PFSK-1 (cell line): ENCODE results near the gene KCNMB1.

Source experiments
- FOXP2 ChIP-seq: optimal IDR thresholded peaks from 2 replicates; pipeline ENCODE3; 2011; ENCODE audit warnings: borderline replicate concordance, control low read depth, inconsistent platforms; ENCODE audit not compliant: insufficient read depth; ENCODE audit errors: extremely low read length, extremely low read depth
- POLR2AphosphoS5 ChIP-seq: IDR thresholded peaks from 2 replicates; pipeline ENCODE4 v1.6.1; 2012; ENCODE audit warnings: low read depth, mild to moderate bottlenecking, control low read depth, low read length, moderate library complexity
- REST ChIP-seq, 2 experiments: IDR thresholded peaks; 2 replicates each; pipeline versions ENCODE4 v1.6.1 to v1.8.0; 2011 to 2012; ENCODE audit warnings: low read depth in 2 of 2, low read length in 2 of 2, control low read depth in 1 of 2, inconsistent platforms in 1 of 2, mild to moderate bottlenecking in 1 of 2, moderate library complexity in 1 of 2; ENCODE audit not compliant: insufficient read depth in 1 of 2
- SIN3A ChIP-seq: IDR thresholded peaks from 2 replicates; pipeline ENCODE4 v1.6.1; 2012; ENCODE audit warnings: mild to moderate bottlenecking, low read length, moderate library complexity, borderline replicate concordance; ENCODE audit not compliant: insufficient read depth
- TAF1 ChIP-seq: IDR thresholded peaks from 2 replicates; pipeline ENCODE4 v1.6.1; 2012; ENCODE audit warnings: low read length, control low read depth, borderline replicate concordance; ENCODE audit not compliant: insufficient read depth

- TF ChIP-seq POLR2AphosphoS5 (no peak), TAF1 (no peak), FOXP2 (no peak), REST (IDR thresholded peaks at IDR 0.05; ENCODE audit: insufficient read depth in 1 of 2, low read depth in 2 of 2, low read length in 2 of 2) (no peak), SIN3A (no peak)
Observed at GRCh38 chr5:170339780-170340167, 49.4 kb downstream of the KCNMB1 start.
